Left hindlimb (tissue), 1 donor: ENCODE measurements around the gene TMTC2.

Experiments
- DNase-seq: peaks from one replicate; pipeline ENCODE4 v3.0.0-alpha.2; 2018

TMTC2 gene

DNA sequence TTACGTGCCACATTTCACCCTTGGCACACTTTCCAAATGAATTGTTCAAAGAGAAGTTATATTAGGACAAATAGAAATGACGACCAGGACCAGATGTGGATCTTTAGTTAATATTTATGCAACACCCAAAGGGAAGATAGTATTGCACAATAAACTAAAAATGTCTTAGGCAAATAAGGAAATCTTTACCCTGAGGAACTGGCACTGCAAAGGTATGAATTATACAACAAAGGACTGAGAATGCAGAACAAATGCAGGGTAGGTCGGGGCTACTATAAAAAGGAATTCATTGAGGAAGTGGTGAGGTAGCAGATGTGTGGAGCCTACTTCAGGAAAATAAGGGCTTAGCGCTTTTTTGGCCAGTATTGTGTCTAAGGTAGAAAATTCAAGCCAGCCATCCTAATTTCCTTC is 3.9 kb upstream of the TMTC2 start:
- no peak for DNase-seq

DNA sequence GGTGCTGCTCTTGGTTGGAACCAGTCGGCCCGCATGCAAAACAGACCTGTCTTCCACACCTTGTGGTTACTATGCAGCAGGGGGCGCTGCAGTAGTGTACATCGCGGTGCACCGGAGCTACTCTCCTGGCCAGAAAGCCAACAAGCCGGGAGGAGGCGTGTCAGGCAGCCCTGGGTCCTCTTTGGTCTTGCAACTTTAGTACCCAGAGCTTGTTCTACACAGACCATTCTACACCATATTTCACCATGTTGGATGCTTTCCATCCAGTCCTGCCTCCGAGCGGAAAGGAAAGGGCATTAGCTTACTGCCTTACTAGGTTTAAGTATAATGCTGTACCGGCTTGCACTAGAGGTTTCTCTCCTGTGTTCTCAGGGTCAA is 927 bp upstream of the TMTC2 start:
- peak; percentile 94 for DNase-seq

DNA sequence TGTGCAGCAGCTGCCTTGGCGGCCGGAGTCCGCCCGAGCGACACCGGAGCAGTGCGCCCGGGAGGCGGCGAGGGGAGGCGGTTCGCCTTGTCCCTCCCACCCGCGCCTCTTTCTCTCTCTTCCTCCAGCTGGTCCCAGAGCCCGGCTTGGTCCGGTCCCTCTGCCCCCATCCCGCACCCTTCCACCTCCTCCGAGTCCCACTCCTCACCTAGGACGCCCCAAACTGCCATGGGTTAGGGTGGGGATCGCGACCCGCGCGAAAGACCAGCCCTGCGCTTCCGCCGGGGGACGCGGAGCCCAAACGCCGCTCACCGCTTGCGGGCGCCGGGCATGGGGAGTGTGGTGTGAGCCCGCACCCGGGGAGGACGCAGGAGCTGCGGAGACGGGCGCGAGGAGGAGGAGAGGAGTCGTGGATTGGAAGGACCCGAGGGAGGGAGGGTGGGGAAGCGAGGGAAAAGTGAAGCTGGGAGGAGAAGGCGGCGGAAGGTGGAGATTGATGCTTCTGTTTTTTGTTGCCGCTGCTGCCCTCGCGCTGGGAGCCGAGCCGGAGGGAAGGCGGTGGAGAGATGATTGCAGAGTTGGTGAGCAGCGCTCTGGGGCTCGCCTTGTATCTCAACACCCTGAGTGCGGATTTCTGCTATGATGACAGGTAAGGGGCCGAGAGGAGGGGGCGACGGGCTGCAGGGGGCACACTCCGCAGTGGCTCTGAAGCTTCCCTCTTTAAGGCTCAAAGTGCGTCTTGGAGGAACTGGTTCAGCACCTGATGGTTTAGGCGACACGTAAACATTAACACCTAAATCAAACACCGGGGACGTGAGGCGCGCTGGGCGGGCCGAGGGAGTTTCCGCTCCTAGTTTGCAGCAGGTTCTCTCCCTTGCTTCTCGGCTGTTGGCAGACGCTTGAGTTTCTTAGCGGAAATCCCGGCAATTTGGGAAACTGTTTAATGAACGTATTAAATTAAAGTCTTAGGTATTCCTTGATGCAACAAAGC is 610 bp downstream of the TMTC2 start:
- DNase-seq = peak; percentile 59

DNA sequence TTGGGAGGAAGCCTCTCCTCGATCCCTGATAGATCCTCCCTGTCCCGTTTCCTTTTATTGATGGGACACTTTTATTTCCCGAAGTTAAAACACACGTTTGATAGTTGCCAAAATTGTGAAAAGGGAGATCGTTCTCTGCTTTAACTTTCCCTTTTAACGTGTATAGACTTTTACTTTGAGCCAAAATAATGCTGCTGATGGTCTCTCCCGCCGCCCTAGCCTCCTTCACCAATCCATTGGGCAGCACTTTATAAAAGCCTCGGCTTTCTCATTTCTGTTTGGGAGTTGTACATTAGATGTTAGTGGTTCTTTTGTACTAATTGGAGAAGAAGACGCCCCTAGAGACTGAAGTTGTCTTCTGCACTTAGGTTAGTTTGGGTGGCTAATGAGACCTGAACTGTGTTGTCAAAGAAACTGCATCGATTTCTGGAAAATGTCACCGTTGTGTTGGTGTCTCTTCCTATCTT is 1.4 kb downstream of the TMTC2 start:
- no peak for DNase-seq

DNA sequence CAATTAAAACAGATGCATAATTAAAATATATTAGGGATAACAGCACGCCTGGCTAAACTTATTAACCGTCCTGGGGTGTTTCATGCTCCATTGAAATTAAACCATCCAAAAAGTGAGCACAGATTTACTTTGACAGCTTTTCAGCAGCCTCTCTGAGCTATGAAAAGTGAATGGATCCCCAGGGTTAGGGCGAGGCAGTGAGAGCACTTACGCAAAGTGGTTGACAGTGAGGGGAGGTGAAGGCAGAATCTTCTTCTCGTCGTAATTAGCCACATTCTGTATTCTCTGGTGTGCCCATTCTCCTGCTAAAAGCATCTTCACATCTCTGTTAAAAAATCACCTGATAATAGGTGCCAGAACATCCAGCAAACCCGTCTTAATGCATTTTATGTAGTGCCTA is 1.9 kb downstream of the TMTC2 start:
- no peak for DNase-seq

DNA sequence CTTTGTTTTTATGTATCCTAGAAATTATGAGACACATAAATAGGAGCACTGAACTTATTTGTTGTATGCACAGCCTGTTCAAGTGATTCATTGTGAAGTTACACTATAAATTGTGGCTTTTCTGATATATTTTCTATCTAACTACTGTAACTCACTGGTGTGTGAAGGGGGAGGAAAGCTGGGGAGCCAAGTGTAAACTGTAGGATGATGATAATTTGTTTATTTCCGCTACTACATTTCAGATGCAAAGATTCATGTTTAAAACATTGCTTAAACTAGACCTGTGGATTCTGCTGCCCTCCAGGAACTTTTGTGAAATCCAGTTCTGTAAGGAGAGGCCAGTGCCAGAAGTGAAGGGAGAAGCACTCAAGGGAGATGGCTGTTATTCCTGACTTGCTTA is 3.3 kb downstream of the TMTC2 start:
- DNase-seq = no peak

DNA sequence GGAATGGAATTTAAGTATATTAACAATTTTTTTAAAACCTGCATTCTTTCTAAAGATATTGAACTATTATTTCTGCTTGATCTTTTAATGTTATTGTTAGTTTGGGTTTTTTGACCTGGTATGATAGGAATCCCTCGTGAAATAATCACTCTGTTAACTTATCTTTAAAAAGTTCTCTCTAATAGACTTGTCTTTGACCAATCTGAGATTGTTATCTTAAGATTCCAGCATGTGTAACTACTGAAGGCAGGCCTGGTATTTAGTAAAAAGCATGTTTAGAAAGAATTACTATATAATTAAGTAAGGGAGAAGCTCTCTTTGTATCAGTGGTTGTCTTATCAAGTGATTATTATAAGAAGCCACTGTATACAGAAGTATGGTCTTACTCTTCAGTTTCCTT is 4.8 kb downstream of the TMTC2 start:
- no peak for DNase-seq

DNA sequence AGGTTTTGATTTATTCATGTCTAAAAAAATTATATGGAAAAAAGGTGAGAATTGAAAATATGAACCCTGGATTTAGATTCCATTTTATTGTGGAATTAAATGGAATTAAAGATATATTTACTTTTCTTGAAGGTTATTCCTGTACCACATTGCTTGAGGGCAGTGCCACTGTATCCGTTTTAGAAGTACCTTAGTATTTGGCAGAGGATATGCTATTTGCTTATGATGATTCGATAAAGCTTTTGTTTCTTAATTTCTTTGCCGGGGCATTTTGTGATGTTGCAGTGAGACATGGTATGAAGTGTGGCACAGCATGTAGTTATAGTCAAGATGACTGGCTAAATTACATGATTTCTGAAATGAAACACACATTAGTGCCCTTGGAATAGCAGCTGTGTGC is 7.6 kb downstream of the TMTC2 start:
- no peak for DNase-seq

DNA sequence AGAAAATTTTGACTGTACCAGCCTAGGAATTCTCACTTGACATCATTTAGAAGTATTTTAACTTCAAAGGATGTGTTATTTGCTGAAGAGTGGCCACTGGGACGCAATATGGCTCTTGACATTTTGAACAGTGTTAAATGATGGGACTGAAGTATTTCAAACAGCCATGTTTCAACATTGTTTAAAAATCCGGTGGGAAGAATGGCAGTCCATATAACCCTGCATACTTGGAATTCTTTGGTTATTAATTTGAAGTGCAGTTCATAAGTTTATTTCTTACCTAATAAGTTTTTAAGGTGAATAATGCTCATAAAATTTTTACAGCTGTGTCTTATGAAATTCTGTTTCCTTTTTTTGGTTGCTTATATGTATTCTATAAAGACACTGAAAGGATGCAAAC is 8.3 kb downstream of the TMTC2 start:
- no peak for DNase-seq

DNA sequence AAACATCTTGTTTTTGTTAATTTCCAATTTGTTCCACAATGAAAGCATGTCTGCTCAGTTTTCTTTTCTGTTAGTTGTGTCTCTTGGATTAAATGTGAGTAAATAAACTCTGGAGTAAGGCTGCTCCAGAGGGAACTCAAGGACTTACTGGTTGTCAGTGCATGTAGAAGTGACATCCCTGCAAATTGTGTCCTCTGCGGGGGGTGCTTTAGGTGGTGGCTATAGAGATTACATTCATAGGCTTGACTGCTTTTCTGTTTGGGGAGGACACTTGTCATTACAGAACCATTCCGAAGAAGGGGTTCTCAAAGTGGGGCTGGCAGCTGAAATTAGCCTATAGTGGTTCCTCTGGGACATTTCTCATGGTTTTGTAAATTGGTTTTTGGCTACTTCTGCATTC is 8.8 kb downstream of the TMTC2 start:
- DNase-seq = no peak

DNA sequence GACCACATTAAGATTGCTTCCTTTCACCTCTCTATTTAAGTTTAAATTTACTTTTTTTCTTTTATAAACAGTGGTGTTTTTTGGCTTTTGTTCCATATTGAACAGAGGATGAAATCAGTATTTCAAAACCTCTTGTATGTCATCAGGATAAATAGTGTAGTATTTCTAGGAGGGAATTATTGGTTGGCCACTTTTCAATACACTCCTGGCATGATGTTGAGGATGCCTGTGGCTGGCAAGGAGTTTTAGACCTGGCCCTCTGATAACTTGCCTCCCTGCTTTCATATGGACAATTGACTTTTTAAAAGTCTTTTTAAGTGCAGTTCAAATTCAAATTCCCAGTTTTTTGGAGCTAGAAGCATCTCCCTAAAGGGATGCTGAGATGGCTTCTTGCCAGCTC is 9.8 kb downstream of the TMTC2 start:
- DNase-seq = no peak

DNA sequence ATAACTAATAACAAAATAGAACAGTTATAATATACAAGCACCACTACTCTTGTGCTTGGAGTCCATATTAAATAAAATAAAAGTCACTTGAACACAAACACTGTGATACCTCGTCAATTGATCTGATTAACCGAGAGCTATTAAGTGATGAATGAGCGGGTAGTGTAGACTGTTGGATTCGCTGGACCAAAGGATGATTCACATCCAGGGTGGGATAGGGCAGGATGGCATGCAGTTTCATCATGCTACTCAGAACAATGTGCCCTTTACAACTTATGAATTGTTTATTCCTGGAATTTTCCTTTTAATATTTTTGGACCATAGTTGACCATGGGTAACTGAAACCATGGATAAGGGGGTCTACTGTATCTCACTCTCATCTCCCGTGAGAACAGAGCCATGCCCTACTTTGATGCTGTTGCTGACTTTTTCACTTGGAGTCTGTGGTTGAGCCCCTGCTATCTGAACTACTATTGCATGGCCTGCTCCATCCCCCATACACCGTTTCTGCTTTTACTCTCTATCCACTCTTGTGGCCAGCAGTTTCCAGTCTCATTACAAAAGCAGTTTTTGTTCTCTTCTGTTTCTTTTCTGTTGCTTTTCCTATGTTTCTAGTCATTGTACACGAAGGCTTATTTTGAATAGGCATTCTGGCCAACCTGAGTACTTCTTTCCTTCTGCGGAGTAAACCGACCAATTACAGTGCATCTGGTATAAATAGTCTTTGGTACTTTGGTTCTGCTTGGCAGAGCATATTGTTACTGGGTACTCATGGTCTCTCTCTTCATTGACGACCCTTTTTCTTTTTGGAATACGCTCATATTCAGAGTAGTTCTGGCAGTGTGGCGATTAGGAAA is 12.2 kb downstream of the TMTC2 start:
- no peak for DNase-seq

DNA sequence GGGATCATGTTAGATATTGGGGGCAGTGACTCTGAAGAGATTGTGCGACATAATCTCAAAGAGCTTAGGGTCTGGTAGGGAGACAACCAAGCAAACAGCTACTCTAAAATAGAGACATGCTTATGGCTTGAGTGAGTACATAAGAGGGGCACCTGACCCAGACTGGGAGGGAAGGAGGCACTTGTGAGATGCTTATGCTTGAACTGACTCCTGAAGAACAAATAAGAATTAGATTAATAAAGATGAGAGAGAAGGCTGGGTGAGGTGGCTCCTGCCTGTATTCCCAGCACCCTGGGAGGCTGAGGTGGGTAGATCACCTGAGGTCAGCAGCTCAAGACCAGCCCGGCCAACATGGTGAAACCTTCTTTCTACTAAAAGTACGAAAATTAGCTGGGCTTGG is 19.1 kb downstream of the TMTC2 start:
- DNase-seq = no peak

DNA sequence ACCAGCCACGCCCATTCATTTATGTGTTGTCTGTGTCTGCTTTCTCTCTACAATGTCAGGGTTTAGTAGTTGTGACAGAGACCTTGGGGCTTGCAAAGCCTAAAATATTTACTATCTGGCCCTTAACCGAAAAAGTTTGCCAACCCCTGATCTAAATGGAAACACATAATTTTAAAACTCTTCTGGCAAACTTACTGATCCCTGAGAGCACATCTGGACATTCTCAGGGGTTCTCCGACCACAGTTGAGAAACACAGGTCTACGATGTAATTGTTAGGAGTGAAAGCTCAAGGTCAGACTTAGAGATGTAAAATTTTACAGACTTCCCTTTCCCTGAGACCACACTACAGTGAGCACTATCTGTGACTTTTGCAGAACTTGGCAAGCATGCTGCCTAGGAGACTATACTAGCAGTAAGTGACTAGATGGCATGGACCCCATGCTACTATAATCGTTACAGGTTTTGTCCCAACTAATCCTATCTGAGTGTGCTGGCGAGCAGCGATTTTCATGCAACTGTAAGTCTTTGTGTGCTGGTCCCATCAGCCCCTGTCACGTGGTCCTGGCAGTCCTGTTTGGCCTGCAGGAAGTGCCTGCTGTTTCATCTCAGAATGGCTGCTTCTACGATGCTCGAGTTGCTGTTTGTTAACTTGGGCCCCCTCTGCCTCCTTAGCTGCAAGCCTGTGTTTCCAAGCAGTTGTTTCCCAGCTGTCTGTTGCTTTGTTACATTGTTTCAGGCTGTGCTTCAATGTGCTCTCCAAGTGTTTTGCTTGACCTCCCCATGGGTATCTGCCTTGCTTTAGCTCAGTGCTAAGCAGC is 21.6 kb downstream of the TMTC2 start:
- no peak for DNase-seq

DNA sequence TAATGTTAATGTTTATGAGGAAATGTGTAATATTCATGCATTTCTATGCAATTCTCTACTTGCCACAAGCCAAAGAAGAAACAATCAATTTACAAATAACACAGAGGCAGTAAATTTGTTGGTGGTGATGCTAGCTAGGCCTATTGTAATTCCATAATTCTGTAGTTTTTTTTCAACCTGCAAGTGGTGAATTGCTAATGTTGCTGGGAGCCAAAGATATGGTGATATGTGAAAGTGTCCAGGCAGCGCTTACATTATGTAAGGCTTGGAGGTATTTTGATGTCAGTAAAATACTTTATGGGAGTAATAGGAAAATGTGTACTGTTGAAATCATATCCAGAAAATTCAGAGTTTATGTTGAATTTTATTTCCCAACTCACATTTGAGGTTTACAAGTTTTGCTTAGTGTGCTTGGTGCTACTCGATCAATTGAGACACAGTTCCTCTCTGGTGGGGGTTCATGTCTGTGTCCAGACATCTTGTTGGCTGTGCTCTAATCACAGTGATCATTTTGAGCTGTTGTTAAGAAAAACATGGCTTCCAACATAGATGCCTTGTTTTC is 23.2 kb downstream of the TMTC2 start:
- no peak for DNase-seq

DNA sequence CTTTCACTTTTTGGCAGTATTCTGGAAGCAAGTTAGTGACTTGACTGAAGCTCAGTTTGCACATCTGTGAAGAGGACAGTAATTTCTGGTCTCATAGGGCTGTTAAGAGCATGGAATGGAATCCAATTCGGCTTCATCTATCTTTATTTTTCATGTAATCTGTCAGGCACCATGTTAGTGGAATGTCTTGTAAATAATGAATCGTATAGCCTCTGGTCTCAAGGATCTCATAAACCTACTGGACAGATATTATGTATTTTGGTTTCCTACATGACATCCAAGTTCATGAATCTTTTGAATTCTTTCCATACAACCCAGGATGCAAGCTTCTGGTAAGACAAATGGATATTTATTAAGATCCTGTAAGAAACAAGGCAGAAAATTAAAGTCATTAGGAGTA is 24.0 kb downstream of the TMTC2 start:
- no peak for DNase-seq

DNA sequence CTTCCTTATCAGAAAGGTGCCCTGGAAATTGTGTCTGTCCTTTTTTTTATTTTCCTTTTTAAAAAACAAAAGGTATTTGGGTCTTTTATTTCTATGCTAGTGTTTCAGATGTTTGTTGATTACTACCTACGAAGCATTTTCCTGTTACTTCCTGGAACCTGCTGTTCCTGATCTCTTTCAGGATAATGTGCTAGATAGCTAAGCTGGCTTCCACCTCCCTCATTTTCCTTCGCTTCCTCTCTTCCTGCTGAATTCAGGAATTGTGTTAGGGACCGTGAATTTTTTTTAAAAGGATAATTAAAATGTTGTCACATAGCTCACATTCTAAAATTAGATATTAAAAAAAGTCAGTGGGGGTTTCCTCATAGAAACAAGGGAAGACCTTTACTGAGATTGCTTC is 27.7 kb downstream of the TMTC2 start:
- DNase-seq = no peak

DNA sequence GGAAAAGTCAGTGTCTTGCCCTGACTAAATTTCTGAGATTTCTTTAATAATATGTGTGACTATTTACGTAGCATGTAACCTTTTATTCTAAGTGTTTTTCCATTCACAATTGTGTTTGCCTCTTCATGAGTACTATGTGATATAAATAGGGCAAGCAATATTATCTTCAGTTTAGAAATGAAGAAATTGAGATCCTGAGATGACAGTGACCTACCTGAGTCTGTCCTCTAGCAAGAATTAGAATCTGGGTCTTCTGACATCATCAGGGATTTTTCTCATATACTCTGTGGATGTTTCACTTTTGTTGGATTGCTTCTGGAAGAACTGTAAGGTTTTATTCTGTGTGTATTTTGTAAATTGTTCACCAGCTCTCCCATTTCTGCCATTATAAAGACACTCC is 35.0 kb downstream of the TMTC2 start:
- DNase-seq = no peak

DNA sequence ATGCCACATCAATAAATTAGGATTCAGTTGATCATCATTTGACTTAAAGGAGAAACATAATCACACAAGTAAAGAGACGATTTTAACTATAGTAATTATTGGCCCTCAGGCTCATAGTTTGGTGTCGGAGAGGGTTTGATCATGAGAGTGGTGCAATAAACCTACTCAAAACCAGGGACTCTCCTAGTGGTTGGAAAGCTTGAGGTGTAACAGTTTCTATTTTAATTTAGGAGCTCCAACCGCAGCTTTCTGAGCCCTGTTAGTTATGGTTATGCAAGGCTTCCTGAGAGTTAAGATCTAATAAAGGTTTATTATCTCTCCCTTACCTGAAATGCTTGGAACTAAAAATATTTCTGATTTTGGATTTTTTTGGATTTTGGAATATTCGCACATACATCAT is 36.4 kb downstream of the TMTC2 start:
- DNase-seq = no peak

DNA sequence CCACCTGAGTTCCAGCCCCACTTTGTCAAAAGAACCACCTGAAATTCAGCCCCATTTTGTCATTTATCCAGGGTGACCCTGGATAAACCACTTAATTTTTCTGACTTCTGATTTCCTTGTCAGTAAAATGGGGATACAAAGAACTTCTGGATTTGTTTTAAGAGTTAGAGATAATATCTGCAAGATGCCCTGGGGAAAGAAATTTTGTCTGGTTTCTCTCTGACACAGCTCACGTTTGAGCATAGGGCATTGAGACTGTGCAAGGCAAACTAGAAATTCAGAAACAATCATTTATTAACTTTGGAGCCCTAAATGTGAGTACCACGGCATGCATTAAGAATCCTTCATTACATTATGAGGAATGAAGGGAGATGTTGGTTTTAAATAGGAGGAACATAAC is 37.2 kb downstream of the TMTC2 start:
- DNase-seq = no peak

DNA sequence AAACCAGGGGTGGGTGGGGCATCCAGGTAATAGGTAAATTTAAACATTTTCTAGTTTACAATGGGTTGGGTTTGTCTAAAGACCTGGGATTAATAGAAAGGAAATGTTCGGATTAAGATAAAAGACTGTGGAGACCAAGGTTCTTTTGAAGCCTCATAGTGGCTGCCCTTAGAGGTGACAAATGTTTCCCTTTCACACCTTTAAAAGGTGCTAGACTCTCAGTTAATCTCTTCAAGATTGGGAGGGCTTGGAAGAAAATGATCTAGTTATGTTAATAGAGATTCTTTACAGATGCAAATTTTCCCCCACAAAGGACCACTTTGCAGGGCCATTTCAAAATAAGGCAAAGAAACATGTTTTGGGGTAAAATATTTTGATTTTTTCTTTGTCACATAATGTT is 39.0 kb downstream of the TMTC2 start:
- DNase-seq = no peak

DNA sequence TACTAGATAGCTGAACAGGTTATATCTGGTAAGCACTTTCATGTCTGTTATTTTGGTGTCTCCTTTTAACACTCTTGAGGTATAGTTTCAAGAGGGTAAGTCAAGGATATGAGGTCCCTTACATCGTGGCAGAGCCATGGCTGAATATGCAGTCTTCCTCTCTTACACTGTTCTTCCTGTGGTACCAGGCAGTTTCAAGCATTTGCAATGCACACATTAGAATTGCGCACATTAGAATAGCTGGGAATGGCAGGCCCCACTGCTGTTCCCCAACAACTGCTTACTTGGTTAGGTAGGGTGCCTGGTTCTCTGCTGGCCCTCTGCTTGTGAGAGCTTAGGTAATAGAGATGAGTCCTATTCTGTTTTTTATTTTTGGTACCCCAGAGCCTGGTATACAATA is 41.2 kb downstream of the TMTC2 start:
- DNase-seq = no peak

DNA sequence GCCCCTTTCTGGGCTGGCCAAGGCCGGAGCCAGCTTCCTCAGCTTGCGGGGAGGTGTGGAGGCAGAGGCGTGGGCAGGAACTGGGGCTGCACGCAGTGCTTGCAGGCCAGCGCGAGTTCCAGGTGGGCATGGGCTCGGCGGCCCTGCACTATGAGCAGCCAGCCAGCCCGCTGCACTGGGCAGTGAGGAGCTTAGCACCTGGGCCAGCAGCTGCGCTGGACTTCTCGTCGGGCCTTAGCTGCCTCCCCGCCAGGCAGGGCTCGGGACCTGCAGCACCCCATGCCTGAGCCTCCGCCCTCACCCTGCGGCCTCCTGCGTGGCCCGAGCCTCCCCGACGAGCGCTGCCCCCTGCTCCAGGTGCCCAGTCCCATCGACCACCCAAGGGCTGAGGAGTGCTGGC is 42.0 kb downstream of the TMTC2 start:
- DNase-seq = no peak
